ENCODE results near the gene CHAD. TPM values are rescaled to one million over a fixed set of nuclear protein-coding genes. Genes with fewer than 3 reads are reported as not detected.

Gene CHAD
- polyA plus RNA-seq, 1 experiment, result not detected

DNA sequence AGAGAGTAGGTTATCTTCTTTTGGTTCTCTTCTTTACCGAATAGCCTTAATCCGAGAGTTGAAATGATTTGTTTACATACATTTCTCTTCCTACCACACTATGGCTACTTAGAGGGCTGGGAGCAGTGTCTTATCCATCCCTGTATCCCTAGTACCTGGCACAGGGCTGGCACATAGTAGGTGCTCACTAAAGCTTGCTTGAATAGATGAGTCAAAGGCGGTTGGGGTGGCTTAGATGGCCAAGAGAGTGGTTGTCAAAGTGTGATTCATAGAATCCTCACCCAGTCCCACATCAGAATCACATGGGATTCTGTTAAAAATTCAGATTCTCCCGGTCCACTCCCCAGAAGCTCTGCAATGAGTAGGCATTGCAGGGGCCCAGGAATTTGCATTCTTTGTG, 11.1 kb downstream of the CHAD start:
- POLR2A ChIA-PET, result no interaction called here
- Histone ChIP-seq H3K27ac (ENCODE audit: low read depth, low read length) (no peak overlapping the region), H3K27me3 (ENCODE audit: control insufficient read depth, insufficient read depth, low read length) (no peaks in the 10 kb centered on the region), H3K4me3 (ENCODE audit: low read depth, low read length) (no peak overlapping the region), H3K9me3 (ENCODE audit: control insufficient read depth, insufficient read depth, low read length) (no peaks in the 10 kb centered on the region)
- TF ChIP-seq, protein P1, sequence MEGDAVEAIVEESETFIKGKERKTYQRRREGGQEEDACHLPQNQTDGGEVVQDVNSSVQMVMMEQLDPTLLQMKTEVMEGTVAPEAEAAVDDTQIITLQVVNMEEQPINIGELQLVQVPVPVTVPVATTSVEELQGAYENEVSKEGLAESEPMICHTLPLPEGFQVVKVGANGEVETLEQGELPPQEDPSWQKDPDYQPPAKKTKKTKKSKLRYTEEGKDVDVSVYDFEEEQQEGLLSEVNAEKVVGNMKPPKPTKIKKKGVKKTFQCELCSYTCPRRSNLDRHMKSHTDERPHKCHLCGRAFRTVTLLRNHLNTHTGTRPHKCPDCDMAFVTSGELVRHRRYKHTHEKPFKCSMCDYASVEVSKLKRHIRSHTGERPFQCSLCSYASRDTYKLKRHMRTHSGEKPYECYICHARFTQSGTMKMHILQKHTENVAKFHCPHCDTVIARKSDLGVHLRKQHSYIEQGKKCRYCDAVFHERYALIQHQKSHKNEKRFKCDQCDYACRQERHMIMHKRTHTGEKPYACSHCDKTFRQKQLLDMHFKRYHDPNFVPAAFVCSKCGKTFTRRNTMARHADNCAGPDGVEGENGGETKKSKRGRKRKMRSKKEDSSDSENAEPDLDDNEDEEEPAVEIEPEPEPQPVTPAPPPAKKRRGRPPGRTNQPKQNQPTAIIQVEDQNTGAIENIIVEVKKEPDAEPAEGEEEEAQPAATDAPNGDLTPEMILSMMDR (IDR thresholded peaks at IDR 0.05; ENCODE audit: low read depth, low read length), result no peak
- DNase-seq (ENCODE audit: low read depth, low spot score), result no peak
- CTCF ChIA-PET, result interaction anchor here (0.6 to 1.4 kb wide), 2 partner anchors 21 to 96 kb away, joined by 4 to 6 read pairs; no protein-coding TSS in a partner anchor

DNA sequence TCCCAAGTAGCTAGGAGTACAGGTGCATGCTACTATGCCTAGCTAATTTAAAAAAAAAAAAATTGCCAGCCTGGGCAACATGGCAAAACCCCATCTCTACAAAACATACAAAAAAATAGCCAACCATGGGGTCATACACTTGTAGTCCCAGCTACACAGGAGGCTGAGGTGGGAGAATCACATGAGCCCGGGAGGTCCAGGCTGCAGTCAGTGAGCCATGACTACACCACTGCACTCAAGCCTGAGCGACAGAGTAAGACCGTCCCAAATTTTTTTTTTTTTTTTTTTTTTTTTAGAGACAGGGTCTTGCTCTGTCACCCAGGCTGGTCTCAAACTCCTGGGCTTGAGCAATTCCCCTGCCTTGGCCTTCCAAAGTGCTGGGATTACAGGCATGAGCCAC, 14.8 kb downstream of the CHAD start:
- DNase-seq (ENCODE audit: low read depth, low spot score), result no peak
- TF ChIP-seq, protein P1 (IDR thresholded peaks at IDR 0.05; ENCODE audit: low read depth, low read length), result no peak
- ChIA-PET CTCF (interaction anchor here (1.0 kb wide), 1 partner anchor 25 kb away, joined by 4 read pairs; the partner anchor contains the start of gene RSAD1), POLR2A (interaction anchor here (0.7 to 1.3 kb wide), 2 partner anchors 27 to 304 kb away, joined by 3 to 4 read pairs; no protein-coding TSS in a partner anchor)
- Histone ChIP-seq H3K27me3 (ENCODE audit: control insufficient read depth, insufficient read depth, low read length) (no peaks in the 10 kb centered on the region), H3K4me3 (ENCODE audit: low read depth, low read length) (no peak overlapping the region), H3K9me3 (ENCODE audit: control insufficient read depth, insufficient read depth, low read length) (no peaks in the 10 kb centered on the region), H3K27ac (ENCODE audit: low read depth, low read length) (no peak overlapping the region)

DNA sequence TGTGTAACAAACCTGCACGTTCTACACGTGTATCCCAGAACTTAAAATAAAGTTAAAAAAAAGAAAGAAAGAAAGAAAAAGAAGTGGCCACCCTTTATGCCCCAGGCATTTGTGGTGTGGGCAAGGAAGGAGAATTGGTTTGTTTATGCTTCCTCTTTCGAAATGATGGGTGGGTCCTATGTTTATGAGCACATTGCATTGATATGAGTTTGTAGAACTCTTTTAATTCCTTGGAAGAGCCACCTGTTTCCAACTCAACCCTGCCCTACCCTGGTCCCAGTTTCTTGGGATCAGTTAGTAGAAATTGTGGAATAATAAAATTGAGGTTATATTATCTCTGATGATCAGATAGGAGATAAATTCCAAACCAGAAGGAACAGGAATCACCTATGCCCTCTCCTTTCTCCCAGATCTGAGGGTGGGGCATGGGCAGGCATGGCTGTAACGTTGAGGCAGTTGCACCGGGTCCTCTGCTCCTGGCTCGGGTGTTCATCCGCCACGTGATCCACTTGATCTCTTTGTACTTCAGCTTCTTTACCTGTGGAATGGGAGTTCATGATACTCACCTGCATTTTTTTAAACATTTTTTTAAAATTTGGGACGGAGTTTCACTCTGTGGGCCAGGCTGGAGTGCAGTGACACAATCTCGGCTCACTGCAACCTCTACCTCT, 15.9 kb downstream of the CHAD start:
- Histone ChIP-seq H3K9me3 (ENCODE audit: control insufficient read depth, insufficient read depth, low read length) (no peaks in the 10 kb centered on the region), H3K27me3 (ENCODE audit: control insufficient read depth, insufficient read depth, low read length) (no peaks in the 10 kb centered on the region), H3K27ac (ENCODE audit: low read depth, low read length) (no peak overlapping the region), H3K4me3 (ENCODE audit: low read depth, low read length) (no peak overlapping the region)
- no peak for DNase-seq (ENCODE audit: low read depth, low spot score)
- CTCF ChIA-PET, result no interaction called here
- TF ChIP-seq, protein P1 (IDR thresholded peaks at IDR 0.05; ENCODE audit: low read depth, low read length), result no peak
- POLR2A ChIA-PET, result interaction anchor here (1.3 kb wide), 1 partner anchor 26 kb away, joined by 3 read pairs; no protein-coding TSS in a partner anchor

DNA sequence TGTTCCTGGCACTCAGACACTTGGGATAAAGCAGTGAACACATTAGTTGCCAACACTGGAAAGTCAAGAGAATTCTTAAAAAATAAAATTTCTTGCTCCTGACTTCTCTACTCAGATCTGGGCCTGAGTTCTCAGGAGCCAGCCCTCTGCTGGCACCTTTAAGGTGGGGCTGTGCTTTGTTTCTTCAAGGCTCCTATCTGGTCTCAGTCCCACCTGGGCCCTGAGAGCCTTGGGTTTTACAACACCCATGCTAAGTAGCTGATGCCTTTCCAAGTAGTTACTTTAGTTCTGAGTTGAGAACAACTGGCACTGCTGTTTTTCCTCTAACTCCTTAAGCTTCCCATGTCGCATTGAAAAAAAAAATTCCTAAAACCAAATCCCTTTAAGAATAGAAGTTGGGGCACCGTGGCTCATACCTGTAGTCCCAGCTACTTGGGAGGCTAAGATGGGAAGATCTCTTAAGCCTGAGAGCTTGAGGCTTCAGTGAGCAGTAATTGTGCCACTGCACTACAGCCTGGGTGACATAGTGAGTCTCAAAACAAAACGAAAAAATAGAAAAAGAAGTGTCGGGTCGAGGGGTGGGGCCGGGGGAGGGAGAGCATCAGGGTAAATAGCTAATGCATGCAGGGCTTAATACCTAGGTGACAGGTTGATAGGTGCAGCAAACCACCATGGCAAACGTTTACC, 16.6 kb downstream of the CHAD start:
- Histone ChIP-seq H3K27me3 (ENCODE audit: control insufficient read depth, insufficient read depth, low read length) (no peaks in the 10 kb centered on the region), H3K9me3 (ENCODE audit: control insufficient read depth, insufficient read depth, low read length) (no peaks in the 10 kb centered on the region), H3K4me3 (ENCODE audit: low read depth, low read length) (no peak overlapping the region), H3K27ac (ENCODE audit: low read depth, low read length) (no peak overlapping the region)
- TF ChIP-seq, protein P1 (IDR thresholded peaks at IDR 0.05; ENCODE audit: low read depth, low read length), result no peak
- ChIA-PET CTCF (no interaction called here), POLR2A (interaction anchor here (0.6 kb wide), 1 partner anchor 250 kb away, joined by 3 read pairs; no protein-coding TSS in a partner anchor)
- DNase-seq (ENCODE audit: low read depth, low spot score), result no peak

DNA sequence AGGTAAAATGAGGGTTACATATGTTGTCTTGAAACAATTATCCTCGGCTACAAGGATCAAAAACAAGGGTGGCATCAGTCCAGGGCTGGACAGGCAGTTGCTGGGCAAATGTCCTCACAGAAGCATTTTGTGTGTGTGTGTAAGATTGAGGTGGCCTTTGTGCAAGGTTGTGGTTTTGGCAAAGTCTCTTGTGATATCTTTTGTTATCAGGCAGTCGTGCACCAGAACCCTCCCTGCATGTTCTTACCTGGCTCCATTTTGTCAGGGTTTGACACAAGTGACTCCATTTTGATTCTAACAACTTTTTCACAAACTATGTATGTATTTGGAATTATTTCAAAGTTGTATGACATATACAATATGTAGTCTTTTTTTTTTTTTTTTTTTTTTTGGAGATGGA, 20.0 kb downstream of the CHAD start:
- CTCF ChIA-PET, result no interaction called here
- POLR2A ChIA-PET, result no interaction called here
- H3K27me3 ChIP-seq (ENCODE audit: control insufficient read depth, insufficient read depth, low read length), result no peaks in the 10 kb centered on the region
- no peak overlapping the region for H3K27ac ChIP-seq (ENCODE audit: low read depth, low read length)
- no peak for DNase-seq (ENCODE audit: low read depth, low spot score)
- TF ChIP-seq, protein P1 (IDR thresholded peaks at IDR 0.05; ENCODE audit: low read depth, low read length), result no peak
- H3K4me3 ChIP-seq (ENCODE audit: low read depth, low read length), result no peak overlapping the region
- no peaks in the 10 kb centered on the region for H3K9me3 ChIP-seq (ENCODE audit: control insufficient read depth, insufficient read depth, low read length)

Measured in AG04450 (cell line).